Common myeloid progenitor, CD34-positive (primary cell): ENCODE data around the gene C2orf66.

ENCODE experiments used
- CTCF ChIA-PET: fragments of 350-600 bp; sonication (Branson Sonifier 250); formaldehyde crosslinking; loops from one replicate; lab custom pipeline; 2021; ENCODE audit warnings: antibody characterized with exemption; lab: Charles Lee
- POLR2A ChIA-PET: fragments of 350-600 bp; sonication (Branson Sonifier 250); formaldehyde crosslinking; loops from one replicate; lab custom pipeline; 2021; ENCODE audit warnings: antibody characterized with exemption; lab: Charles Lee
- DNase-seq, 3 donors: peaks; one replicate each; pipeline versions ENCODE4 v3.0.0 to v3.0.0-alpha.2; 2013
- H3K27ac ChIP-seq, 2 experiments: 1 replicate in 1 of 2; 2 replicates in 1 of 2; pipeline ENCODE4 v1.7.0; 2013; ENCODE audit warnings: inconsistent platforms in 2 of 2, low read length in 2 of 2, mild to moderate bottlenecking in 2 of 2, low read depth in 1 of 2, moderate library complexity in 1 of 2; ENCODE audit not compliant: severe bottlenecking in 2 of 2, insufficient read depth in 1 of 2, poor library complexity in 1 of 2
- H3K27me3 ChIP-seq, 5 experiments: replicated peaks in 2 of 5; 1 replicate in 3 of 5; 2 replicates in 2 of 5; pipeline versions ENCODE4 v1.6.1 to v1.7.0; 2013; ENCODE audit warnings: low read length in 4 of 5, mild to moderate bottlenecking in 2 of 5, moderate library complexity in 2 of 5, inconsistent platforms in 1 of 5; ENCODE audit not compliant: insufficient read depth in 5 of 5, control insufficient read depth in 4 of 5
- H3K36me3 ChIP-seq, 4 experiments: 1 replicate in 2 of 4; 2 replicates in 2 of 4; pipeline versions ENCODE4 v1.6.1 to v1.7.0; 2013; ENCODE audit warnings: low read length in 3 of 4, control low read depth in 1 of 4, mild to moderate bottlenecking in 1 of 4; ENCODE audit not compliant: control insufficient read depth in 4 of 4, insufficient read depth in 4 of 4
- H3K4me1 ChIP-seq, 4 experiments: 1 replicate in 3 of 4; 2 replicates in 1 of 4; pipeline versions ENCODE4 v1.6.1 to v1.7.1; 2013; ENCODE audit warnings: low read length in 3 of 4, mild to moderate bottlenecking in 3 of 4, control low read depth in 1 of 4, inconsistent platforms in 1 of 4, moderate library complexity in 1 of 4; ENCODE audit not compliant: control insufficient read depth in 4 of 4, insufficient read depth in 4 of 4; ENCODE audit errors: control extremely low read depth in 1 of 4
- H3K4me3 ChIP-seq, 7 experiments: 1 replicate in 4 of 7; 2 replicates in 3 of 7; pipeline versions ENCODE4 v1.5.1 to v1.7.0; 2013; ENCODE audit warnings: mild to moderate bottlenecking in 7 of 7, low read length in 6 of 7, moderate library complexity in 6 of 7, inconsistent platforms in 2 of 7, low read depth in 2 of 7, control low read depth in 1 of 7; ENCODE audit not compliant: insufficient read depth in 4 of 7, control insufficient read depth in 1 of 7; ENCODE audit errors: extremely low read depth in 1 of 7
- H3K9me3 ChIP-seq, 5 experiments: 1 replicate in 4 of 5; 2 replicates in 1 of 5; pipeline versions ENCODE4 v1.6.1 to v1.7.1; 2013; ENCODE audit warnings: low read length in 4 of 5, mild to moderate bottlenecking in 2 of 5, inconsistent platforms in 1 of 5, low read depth in 1 of 5, moderate library complexity in 1 of 5; ENCODE audit not compliant: control insufficient read depth in 4 of 5, insufficient read depth in 2 of 5; ENCODE audit errors: control extremely low read depth in 1 of 5
- whole genome bisulfite sequencing: methylation state at CpG from one replicate; pipeline ENCODE4 v1.1.5; 2013; ENCODE audit not compliant: insufficient coverage; 5-methylcytosine and 5-hydroxymethylcytosine counted together

The C2orf66 gene

GRCh38 chr2:196783431-196784094 is 25.6 kb downstream of the C2orf66 start:
- ChIA-PET POLR2A (no interaction called here), CTCF (no interaction called here)
- Histone ChIP-seq H3K4me1 (no peaks in the 10 kb centered on the region), H3K27ac (no peak overlapping the region), H3K36me3 (peaks cover 23 to 88% (median 57%) of the 10 kb centered on the region in 4 experiments), H3K27me3 (no peaks in the 10 kb centered on the region), H3K4me3 (no peak overlapping the region), H3K9me3 (no peaks in the 10 kb centered on the region)
- DNase-seq: no peak
- WGBS: 89% methylated on average over 3 of the region's 4 CpGs

GRCh38 chr2:196767101-196767500 is 42.1 kb downstream of the C2orf66 start:
- WGBS: 100% methylated on average over 1 of the region's 1 CpG
- Histone ChIP-seq H3K27ac (peak overlapping the region in 1 of 2 experiments; percentile 4), H3K36me3 (peaks cover 14 to 63% (median 39%) of the 10 kb centered on the region in 4 experiments), H3K27me3 (no peaks in the 10 kb centered on the region), H3K4me1 (no peaks in the 10 kb centered on the region), H3K4me3 (no peak overlapping the region), H3K9me3 (no peaks in the 10 kb centered on the region)
- no peak for DNase-seq
- ChIA-PET CTCF (interaction anchor here (1.2 kb wide), 1 partner anchor 9 kb away, joined by 4 read pairs; no protein-coding TSS in a partner anchor), POLR2A (interaction anchor here (0.6 kb wide), 1 partner anchor 80 kb away, joined by 4 read pairs; no protein-coding TSS in a partner anchor)

- DNase-seq: no peak
Measured at GRCh38 chr2:196759378-196759706, 49.8 kb downstream of the C2orf66 start.

GRCh38 chr2:196758474-196759377 is 50.4 kb downstream of the C2orf66 start:
- peak; percentile 16 to 48 (median 44) for DNase-seq
- Histone ChIP-seq H3K9me3 (peaks cover 0 to 2% (median 0%) of the 10 kb centered on the region in 5 experiments), H3K4me3 (no peak overlapping the region), H3K27ac (no peak overlapping the region), H3K27me3 (no peaks in the 10 kb centered on the region), H3K4me1 (no peaks in the 10 kb centered on the region), H3K36me3 (peaks cover 6 to 20% (median 10%) of the 10 kb centered on the region in 4 experiments)
- WGBS: 86% methylated on average over 1 of the region's 3 CpGs
- ChIA-PET CTCF (interaction anchor here (0.6 to 1.6 kb wide), 6 partner anchors 8 to 681 kb away, joined by 3 to 9 read pairs (median 4); no protein-coding TSS in a partner anchor), POLR2A (no interaction called here)

More at GRCh38 chr2:196759378-196759706, 49.8 kb downstream of the C2orf66 start:
- Histone ChIP-seq H3K27ac (no peak overlapping the region), H3K9me3 (peaks cover 0 to 2% (median 0%) of the 10 kb centered on the region in 5 experiments), H3K4me3 (no peak overlapping the region), H3K27me3 (no peaks in the 10 kb centered on the region), H3K36me3 (peaks cover 9 to 24% (median 14%) of the 10 kb centered on the region in 4 experiments), H3K4me1 (no peaks in the 10 kb centered on the region)
- WGBS: 92% methylated on average over 3 of the region's 5 CpGs
- CTCF ChIA-PET: interaction anchor here (0.8 to 1.6 kb wide), 7 partner anchors 8 to 681 kb away, joined by 3 to 9 read pairs (median 3); no protein-coding TSS in a partner anchor
- POLR2A ChIA-PET: no interaction called here
